ENCODE results near the gene ZYX. TPM values are rescaled to one million over a fixed set of nuclear protein-coding genes. Genes with fewer than 3 reads are reported as not detected.
"Not testable (repeated sequence)": the region's sequence is repeated elsewhere in the genome, so short reads cannot be mapped to it uniquely, and the experiment has no call there.

ZYX gene
- total and polyA plus RNA-seq, 9 donors: 41.4 to 290 (median 214) TPM

DNA sequence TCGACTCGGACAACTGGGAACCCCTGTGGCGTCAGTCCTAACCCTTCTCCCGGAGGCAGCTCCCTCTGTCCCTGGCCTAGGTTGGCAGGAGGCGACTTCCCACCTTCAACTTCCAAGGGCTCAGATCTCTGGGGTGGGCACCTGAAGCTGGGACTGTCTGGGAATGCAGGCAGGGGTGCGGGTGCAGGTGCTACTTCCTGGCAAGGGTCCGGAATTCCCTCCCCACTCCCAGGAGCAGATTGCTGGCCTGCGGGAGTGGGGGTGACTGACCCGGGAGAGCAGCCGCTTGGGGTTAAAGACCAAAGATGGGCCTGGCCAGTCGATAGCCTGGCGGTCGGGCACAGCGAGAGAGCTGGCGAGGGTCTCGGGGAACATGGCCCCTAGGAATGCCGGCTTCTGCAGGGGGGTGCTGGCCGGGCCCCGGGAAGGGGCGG, 27.1 kb downstream of the ZYX start:
- Histone ChIP-seq H3K27ac (ENCODE audit: low read length) (no peak overlapping the region), H3K36me3 (ENCODE audit: control insufficient read depth, insufficient read depth, low read length) (no peaks in the 10 kb centered on the region), H3K4me1 (ENCODE audit: control insufficient read depth, insufficient read depth, low read length) (peaks cover 49% of the 10 kb centered on the region), H3K4me3 (ENCODE audit: low read length) (no peak overlapping the region), H3K27me3 (ENCODE audit: control insufficient read depth, insufficient read depth, low read length) (no peaks in the 10 kb centered on the region), H3K9me3 (replicated peaks; ENCODE audit: control insufficient read depth, low read depth, low read length) (no peaks in the 10 kb centered on the region)
- DNase-seq: no peak
- 10% methylated on average over 2 of the region's 20 CpGs for WGBS (ENCODE audit: insufficient coverage)

GRCh38 chr7:143408686-143409561, 27.8 kb downstream of the ZYX start, which contains the start of gene EPHA1:
TSS of gene EPHA1 (minus strand) at chr7:143408856. CDS start at chr7:143408805, 51 bp downstream.
- no peak for DNase-seq
- no peaks in the 10 kb centered on the region for H3K36me3 ChIP-seq (ENCODE audit: control insufficient read depth, insufficient read depth, low read length)
- H3K4me3 ChIP-seq (ENCODE audit: low read length): no peak within 1 kb of the TSS
- H3K27ac ChIP-seq (ENCODE audit: low read length): no peak within 1 kb of the TSS
- H3K27me3 ChIP-seq (ENCODE audit: control insufficient read depth, insufficient read depth, low read length): no peaks in the 10 kb centered on the region
- peaks cover 49% of the 10 kb centered on the region for H3K4me1 ChIP-seq (ENCODE audit: control insufficient read depth, insufficient read depth, low read length)
- no peaks in the 10 kb centered on the region for H3K9me3 ChIP-seq (replicated peaks; ENCODE audit: control insufficient read depth, low read depth, low read length)
- WGBS (ENCODE audit: insufficient coverage): 10% methylated on average over 22 of the region's 39 CpGs

- no peaks in the 10 kb centered on the region for H3K27me3 ChIP-seq (ENCODE audit: control insufficient read depth, insufficient read depth, low read length)
- H3K36me3 ChIP-seq (ENCODE audit: control insufficient read depth, insufficient read depth, low read length): no peaks in the 10 kb centered on the region
- DNase-seq: peak; percentile 90
- H3K27ac ChIP-seq (ENCODE audit: low read length): peak overlapping the region; percentile 48
- H3K9me3 ChIP-seq (replicated peaks; ENCODE audit: control insufficient read depth, low read depth, low read length): no peaks in the 10 kb centered on the region
- 13% methylated on average over 5 of the region's 6 CpGs for WGBS (ENCODE audit: insufficient coverage)
- H3K4me1 ChIP-seq (ENCODE audit: control insufficient read depth, insufficient read depth, low read length): peaks cover 40% of the 10 kb centered on the region
- no peak overlapping the region for H3K4me3 ChIP-seq (ENCODE audit: low read length)
Observed at GRCh38 chr7:143410521-143411004, 29.4 kb downstream of the ZYX start.

DNA sequence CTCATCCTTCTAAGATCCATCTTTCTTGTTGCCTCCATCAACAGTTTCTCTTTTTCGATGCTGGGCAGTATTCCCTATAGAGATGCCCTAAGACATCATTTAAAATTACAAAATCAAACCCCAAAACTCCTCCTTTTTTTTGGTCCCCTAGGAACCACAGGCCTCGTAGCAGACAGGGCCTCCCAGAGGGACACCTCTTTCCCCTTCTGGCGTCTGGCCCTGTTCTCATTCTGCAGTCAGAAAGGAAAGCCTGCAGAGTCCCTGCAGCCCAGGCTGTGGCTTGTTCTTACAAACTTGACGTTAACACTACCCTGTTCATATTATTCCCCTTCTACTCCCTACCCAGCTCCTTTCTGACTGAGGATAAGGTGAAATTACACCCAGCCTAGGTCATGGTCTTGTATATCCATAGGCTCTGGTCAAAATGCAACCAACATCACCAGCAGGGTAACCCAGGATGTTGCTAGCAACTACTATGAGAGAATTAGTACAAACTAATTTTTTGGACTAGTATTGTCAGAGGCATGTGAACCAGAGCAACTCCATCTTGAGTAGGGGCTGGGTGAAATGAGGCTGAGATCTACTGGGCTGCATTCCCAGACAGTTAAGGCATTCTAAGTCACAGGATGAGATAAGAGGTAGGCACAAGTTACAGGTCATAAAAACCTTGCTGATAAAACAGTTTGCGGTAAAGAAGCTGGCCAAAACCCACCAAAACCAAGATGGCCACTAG, 31.0 kb downstream of the ZYX start:
- H3K27me3 ChIP-seq (ENCODE audit: control insufficient read depth, insufficient read depth, low read length): no peaks in the 10 kb centered on the region
- peaks cover 30% of the 10 kb centered on the region for H3K4me1 ChIP-seq (ENCODE audit: control insufficient read depth, insufficient read depth, low read length)
- WGBS (ENCODE audit: insufficient coverage): 54% methylated on average over 4 of the region's 5 CpGs
- no peaks in the 10 kb centered on the region for H3K9me3 ChIP-seq (replicated peaks; ENCODE audit: control insufficient read depth, low read depth, low read length)
- no peak for DNase-seq
- no peak overlapping the region for H3K27ac ChIP-seq (ENCODE audit: low read length)
- H3K4me3 ChIP-seq (ENCODE audit: low read length): no peak overlapping the region
- no peaks in the 10 kb centered on the region for H3K36me3 ChIP-seq (ENCODE audit: control insufficient read depth, insufficient read depth, low read length)

DNA sequence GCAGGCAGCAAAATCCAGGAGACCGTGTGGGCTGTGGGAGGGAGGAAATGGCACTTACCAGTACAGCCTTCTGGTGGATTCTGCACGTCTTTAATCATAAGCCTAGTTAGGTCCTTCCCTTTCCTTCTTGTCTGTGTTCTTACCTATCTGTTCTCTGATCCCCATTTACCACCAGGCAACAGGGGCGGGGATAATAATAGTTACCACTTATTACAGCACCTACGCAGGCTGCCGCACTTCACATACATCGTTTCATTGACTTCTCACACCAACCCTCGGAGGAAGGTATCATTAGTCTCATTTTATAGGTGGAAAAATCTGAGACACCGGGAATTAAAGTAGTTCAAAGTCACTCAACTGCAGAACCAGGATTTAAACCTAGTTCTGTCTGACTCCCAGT, 32.0 kb downstream of the ZYX start:
- H3K36me3 ChIP-seq (ENCODE audit: control insufficient read depth, insufficient read depth, low read length): no peaks in the 10 kb centered on the region
- H3K27me3 ChIP-seq (ENCODE audit: control insufficient read depth, insufficient read depth, low read length): no peaks in the 10 kb centered on the region
- H3K4me3 ChIP-seq (ENCODE audit: low read length): no peak overlapping the region
- WGBS (ENCODE audit: insufficient coverage): 89% methylated on average over 3 of the region's 8 CpGs
- H3K9me3 ChIP-seq (replicated peaks; ENCODE audit: control insufficient read depth, low read depth, low read length): no peaks in the 10 kb centered on the region
- no peak overlapping the region for H3K27ac ChIP-seq (ENCODE audit: low read length)
- peaks cover 22% of the 10 kb centered on the region for H3K4me1 ChIP-seq (ENCODE audit: control insufficient read depth, insufficient read depth, low read length)
- DNase-seq: no peak

- not testable (repeated sequence) for H3K27me3 ChIP-seq (ENCODE audit: control insufficient read depth, insufficient read depth, low read length); H3K27ac ChIP-seq (ENCODE audit: low read length); H3K4me3 ChIP-seq (ENCODE audit: low read length); H3K36me3 ChIP-seq (ENCODE audit: control insufficient read depth, insufficient read depth, low read length); DNase-seq; H3K9me3 ChIP-seq (replicated peaks; ENCODE audit: control insufficient read depth, low read depth, low read length)
- WGBS (ENCODE audit: insufficient coverage): 79% methylated on average over 2 of the region's 7 CpGs
- H3K4me1 ChIP-seq (ENCODE audit: control insufficient read depth, insufficient read depth, low read length): peaks cover 16% of the 10 kb centered on the region
Observed at GRCh38 chr7:143415209-143415608, 34.1 kb downstream of the ZYX start.

- Histone ChIP-seq H3K4me1 (ENCODE audit: control insufficient read depth, insufficient read depth, low read length) (peaks cover 12% of the 10 kb centered on the region), H3K27me3 (ENCODE audit: control insufficient read depth, insufficient read depth, low read length) (no peaks in the 10 kb centered on the region), H3K9me3 (replicated peaks; ENCODE audit: control insufficient read depth, low read depth, low read length) (peaks cover 2% of the 10 kb centered on the region), H3K36me3 (ENCODE audit: control insufficient read depth, insufficient read depth, low read length) (no peaks in the 10 kb centered on the region), H3K4me3 (ENCODE audit: low read length) (no peak overlapping the region), H3K27ac (ENCODE audit: low read length) (no peak overlapping the region)
- WGBS (ENCODE audit: insufficient coverage): 81% methylated on average over 6 of the region's 8 CpGs
- DNase-seq: no peak
Observed at GRCh38 chr7:143415742-143416397, 34.7 kb downstream of the ZYX start.

DNA sequence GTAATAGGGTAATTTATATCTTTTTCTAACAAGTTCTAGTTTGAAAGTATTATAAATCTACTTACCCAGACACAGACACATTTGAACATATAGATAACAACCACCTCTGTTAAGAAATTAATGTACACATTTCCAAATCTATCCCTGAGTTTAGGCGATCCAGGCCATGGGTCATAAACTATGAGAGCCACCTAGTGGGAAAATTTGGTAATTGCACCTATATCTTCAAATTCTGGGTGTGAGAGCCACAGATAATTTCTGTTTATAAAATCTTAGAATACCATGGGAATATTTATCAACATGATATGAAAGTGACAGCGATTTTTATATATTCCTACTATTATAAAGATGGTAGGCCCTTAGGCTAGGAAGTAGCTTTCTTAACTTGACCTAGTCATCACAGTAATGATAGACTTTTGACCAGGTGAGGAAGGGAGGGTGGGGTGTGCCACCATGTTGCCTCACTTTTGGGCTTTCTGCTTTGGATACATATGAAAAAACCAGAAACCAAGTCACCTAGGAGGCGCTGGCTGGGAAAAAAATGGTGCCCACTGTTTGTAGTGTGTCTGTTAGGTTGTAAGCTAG, 35.5 kb downstream of the ZYX start:
- Histone ChIP-seq H3K27me3 (ENCODE audit: control insufficient read depth, insufficient read depth, low read length) (no peaks in the 10 kb centered on the region), H3K9me3 (replicated peaks; ENCODE audit: control insufficient read depth, low read depth, low read length) (peaks cover 2% of the 10 kb centered on the region), H3K4me1 (ENCODE audit: control insufficient read depth, insufficient read depth, low read length) (peaks cover 7% of the 10 kb centered on the region), H3K27ac (ENCODE audit: low read length) (no peak overlapping the region), H3K4me3 (ENCODE audit: low read length) (no peak overlapping the region), H3K36me3 (ENCODE audit: control insufficient read depth, insufficient read depth, low read length) (no peaks in the 10 kb centered on the region)
- WGBS (ENCODE audit: insufficient coverage): no CpG with 5 or more reads among the region's 3 CpGs
- DNase-seq: peak; percentile 77

DNA sequence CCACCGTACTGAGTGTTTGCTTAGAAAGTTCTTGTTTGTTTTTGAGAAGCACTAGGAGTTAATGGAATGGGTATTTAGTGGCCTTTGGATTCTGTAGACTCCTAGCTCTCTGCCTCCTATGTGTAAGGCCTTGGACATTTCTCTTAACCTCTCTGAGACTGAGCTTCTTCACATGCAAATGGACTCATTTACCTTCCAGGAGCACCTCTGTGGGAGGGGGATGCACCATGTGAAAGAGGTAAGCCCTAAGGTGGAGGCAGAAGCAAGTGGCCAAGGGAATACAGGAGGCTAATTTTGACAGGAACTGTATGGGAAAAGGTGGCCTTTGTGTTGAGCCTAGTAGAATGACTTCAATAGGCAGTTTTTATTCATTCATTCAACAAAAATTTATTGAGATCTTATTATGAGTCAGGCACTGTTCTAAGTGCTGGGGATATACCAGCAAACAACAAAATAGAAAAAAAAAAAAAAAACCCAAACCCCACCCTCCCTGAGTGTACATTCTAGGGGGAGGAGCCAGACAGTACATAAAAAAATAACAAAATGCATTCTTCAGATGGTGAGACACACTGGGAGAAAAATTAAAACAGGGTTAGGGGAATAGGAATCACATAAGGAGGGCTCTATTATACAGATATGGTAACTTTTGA, 36.7 kb downstream of the ZYX start:
- Histone ChIP-seq H3K4me3 (ENCODE audit: low read length) (no peak overlapping the region), H3K4me1 (ENCODE audit: control insufficient read depth, insufficient read depth, low read length) (peaks cover 12% of the 10 kb centered on the region), H3K27ac (ENCODE audit: low read length) (no peak overlapping the region), H3K27me3 (ENCODE audit: control insufficient read depth, insufficient read depth, low read length) (no peaks in the 10 kb centered on the region), H3K36me3 (ENCODE audit: control insufficient read depth, insufficient read depth, low read length) (no peaks in the 10 kb centered on the region), H3K9me3 (replicated peaks; ENCODE audit: control insufficient read depth, low read depth, low read length) (peaks cover 2% of the 10 kb centered on the region)
- DNase-seq: no peak
- no CpG with 5 or more reads among the region's 1 CpG for WGBS (ENCODE audit: insufficient coverage)
